Stimulated activated CD4-positive, alpha-beta T cell treated with anti-CD3 and anti-CD28 coated beads, Interleukin-4, amount 100 ng/mL, for 48 hours (primary cell): ENCODE results near the gene PLEKHN1.

Source experiments
- DNase-seq, 2 donors: peaks; one replicate each; pipeline ENCODE4 v3.0.0-alpha.2; 2020; ENCODE audit warnings: low read depth in 2 of 2

PLEKHN1 gene

DNA sequence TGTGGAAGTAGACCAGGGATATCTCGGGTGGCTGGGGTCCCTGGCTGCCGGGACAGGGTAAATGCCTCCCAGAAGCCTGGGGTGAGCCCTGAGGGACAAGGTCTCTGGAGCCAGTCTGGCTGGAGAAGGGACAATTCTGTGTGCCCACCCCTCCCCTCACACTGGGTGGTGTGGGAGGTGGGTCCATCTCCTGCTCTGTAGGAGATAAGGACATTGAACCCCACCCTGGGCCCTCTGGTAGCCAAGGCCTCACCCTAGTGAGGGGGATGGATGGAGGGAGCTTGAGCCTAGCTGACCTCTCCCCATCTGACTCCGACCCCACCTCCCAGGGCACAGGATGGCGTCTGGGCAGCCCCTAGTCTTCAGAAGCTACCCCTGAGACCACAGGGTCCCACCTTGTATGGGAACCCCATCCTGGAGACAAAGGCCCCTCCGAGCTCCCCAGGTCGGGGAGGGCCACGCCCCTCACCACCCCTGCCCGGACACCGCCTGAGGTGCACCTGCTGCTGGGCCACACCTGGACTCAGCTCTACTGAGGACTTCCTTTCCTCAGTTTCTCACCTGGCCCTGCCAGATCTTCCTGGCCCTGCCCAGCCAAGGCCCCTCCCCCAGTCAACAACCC is 58.0 kb downstream of the PLEKHN1 start:
- DNase-seq: no peak

DNA sequence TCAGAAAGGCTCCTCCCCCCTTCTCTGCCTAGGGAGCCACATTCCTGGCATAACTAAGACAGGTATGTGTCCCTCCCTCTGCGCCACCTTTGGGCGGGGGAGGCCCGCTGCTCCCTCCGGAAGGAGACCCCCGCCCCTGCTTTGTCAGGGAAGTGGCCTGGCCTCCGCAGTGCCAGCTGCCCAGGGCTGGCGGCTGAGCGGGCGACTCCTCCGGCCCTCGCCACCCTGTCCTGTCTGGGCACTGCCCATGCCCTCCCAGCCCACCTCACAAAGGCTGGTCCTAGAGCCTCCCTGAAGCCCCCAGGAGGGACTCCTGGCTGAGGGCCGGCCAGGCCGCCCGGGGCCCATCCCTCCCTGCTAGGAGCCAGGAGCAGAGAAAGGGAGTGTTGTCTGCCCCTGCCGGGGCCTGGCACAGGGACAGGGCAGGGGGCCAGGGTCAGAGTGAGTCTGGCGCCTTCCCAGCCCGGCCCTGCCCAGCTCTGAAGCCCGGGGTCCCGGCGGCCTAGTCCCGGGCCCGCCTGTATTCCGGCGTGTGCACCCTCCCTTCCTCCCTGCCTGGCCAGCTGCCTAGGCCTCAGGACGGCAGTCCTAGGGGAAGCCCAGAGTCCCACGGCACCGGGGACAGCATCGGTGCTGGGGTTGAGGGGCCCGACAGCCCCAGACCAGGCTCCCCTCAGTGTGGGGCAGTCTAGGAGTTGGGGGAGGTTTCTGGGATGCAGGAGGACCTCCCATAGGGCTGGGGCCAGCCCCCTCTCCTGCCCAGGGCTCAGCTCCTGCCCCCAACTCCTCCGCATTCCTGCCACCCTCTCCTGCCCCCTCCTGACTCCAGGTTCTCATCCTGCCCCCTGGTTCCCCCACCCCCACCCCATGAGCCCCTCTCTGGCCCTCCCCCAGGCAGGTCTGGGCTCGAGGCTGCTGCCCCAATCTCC is 58.8 kb downstream of the PLEKHN1 start:
- DNase-seq: no peak
